Esophagus (tissue), 2 donors: Measurements from ENCODE around the gene GP9. TPM values are rescaled to one million over a fixed set of nuclear protein-coding genes. Genes with fewer than 3 reads are reported as not detected.

Experiments
- H3K27ac ChIP-seq, 2 donors: one replicate each; pipeline ENCODE4 v1.5.1; 2013; ENCODE audit warnings: low read depth in 2 of 2, mild to moderate bottlenecking in 2 of 2, inconsistent platforms in 1 of 2, low read length in 1 of 2, moderate library complexity in 1 of 2
- H3K27me3 ChIP-seq, 2 donors: one replicate each; pipeline ENCODE4 v1.6.1; 2013; ENCODE audit warnings: low read length in 2 of 2, control low read depth in 1 of 2, mild to moderate bottlenecking in 1 of 2; ENCODE audit not compliant: insufficient read depth in 2 of 2, control insufficient read depth in 1 of 2
- H3K36me3 ChIP-seq, 2 donors: one replicate each; pipeline ENCODE4 v1.6.1; 2013; ENCODE audit warnings: low read length in 1 of 2; ENCODE audit not compliant: control insufficient read depth in 2 of 2, insufficient read depth in 2 of 2
- H3K4me1 ChIP-seq, 2 donors: one replicate each; pipeline ENCODE4 v1.6.1; 2013; ENCODE audit warnings: low read length in 1 of 2; ENCODE audit not compliant: control insufficient read depth in 2 of 2, insufficient read depth in 2 of 2
- H3K4me3 ChIP-seq, 2 donors: one replicate each; pipeline ENCODE4 v1.5.1; 2013; ENCODE audit warnings: low read length in 2 of 2, mild to moderate bottlenecking in 2 of 2, low read depth in 1 of 2, moderate library complexity in 1 of 2
- H3K9me3 ChIP-seq, 2 donors: one replicate each; pipeline ENCODE4 v1.6.1; 2013; ENCODE audit warnings: mild to moderate bottlenecking in 2 of 2, low read depth in 1 of 2, low read length in 1 of 2, moderate library complexity in 1 of 2; ENCODE audit not compliant: control insufficient read depth in 2 of 2, insufficient read depth in 1 of 2
- WGBS, 2 donors: extraction: QIAGEN DNeasy Blood & Tissue Kit; methylation state at CpG; one replicate each; pipeline ENCODE4 v1.1.7; 2013; 5-methylcytosine and 5-hydroxymethylcytosine counted together
- polyA plus RNA-seq, 2 donors: library from polyadenylated mRNA; stranded (reverse); fragments of 200-250 nt; gene quantifications; one replicate each; pipeline ENCODE4 v1.2.3, GENCODE V29; 2013
- donor health status: healthy with polysubstance abuse.
- donor health status: Bipolar disorder and iron deficiency.

Gene GP9
- polyA plus RNA-seq, 2 donors = not detected

- Histone ChIP-seq H3K27ac (peak overlapping the region; percentile 27 to 52), H3K36me3 (no peaks in the 10 kb centered on the region), H3K4me1 (peaks cover 5 to 6% of the 10 kb centered on the region in 2 donors), H3K4me3 (peak overlapping the region; percentile 30 to 35), H3K27me3 (no peaks in the 10 kb centered on the region), H3K9me3 (no peaks in the 10 kb centered on the region)
- 4 to 5% methylated on average over 52 to 54 of the region's 54 CpGs for WGBS, 2 donors
These were observed 33.6 kb upstream of the GP9 start for GRCh38 chr3:129026728-129027543.

- Histone ChIP-seq H3K4me3 (peak overlapping the region; percentile 30 to 35), H3K4me1 (peaks cover 5 to 6% of the 10 kb centered on the region in 2 donors), H3K27me3 (no peaks in the 10 kb centered on the region), H3K36me3 (no peaks in the 10 kb centered on the region), H3K9me3 (no peaks in the 10 kb centered on the region), H3K27ac (no peak overlapping the region)
- 75 to 79% methylated on average over 15 of the region's 15 CpGs for WGBS, 2 donors
These were observed 33.1 kb upstream of the GP9 start for GRCh38 chr3:129027544-129027880.

GRCh38 chr3:129028866-129029265, 31.7 kb upstream of the GP9 start:
- Histone ChIP-seq H3K4me3 (no peak overlapping the region), H3K36me3 (no peaks in the 10 kb centered on the region), H3K27ac (no peak overlapping the region), H3K4me1 (peaks cover 5 to 8% of the 10 kb centered on the region in 2 donors), H3K9me3 (no peaks in the 10 kb centered on the region), H3K27me3 (no peaks in the 10 kb centered on the region)
- 88 to 94% methylated on average over 13 of the region's 13 CpGs for WGBS, 2 donors

GRCh38 chr3:129030611-129031010, 30.0 kb upstream of the GP9 start:
- 95% methylated on average over 4 of the region's 4 CpGs for WGBS, 2 donors
- peaks cover 5 to 6% of the 10 kb centered on the region in 2 donors for H3K4me1 ChIP-seq
- H3K36me3 ChIP-seq = no peaks in the 10 kb centered on the region
- H3K27ac ChIP-seq = no peak overlapping the region
- H3K27me3 ChIP-seq = no peaks in the 10 kb centered on the region
- H3K9me3 ChIP-seq = no peaks in the 10 kb centered on the region
- no peak overlapping the region for H3K4me3 ChIP-seq

- Histone ChIP-seq H3K4me1 (peaks cover 5 to 6% of the 10 kb centered on the region in 2 donors), H3K4me3 (no peak overlapping the region), H3K27me3 (no peaks in the 10 kb centered on the region), H3K27ac (no peak overlapping the region), H3K9me3 (no peaks in the 10 kb centered on the region), H3K36me3 (no peaks in the 10 kb centered on the region)
- 70 to 80% methylated on average over 10 of the region's 10 CpGs for WGBS, 2 donors
These were observed 28.9 kb upstream of the GP9 start for GRCh38 chr3:129031476-129032215.

GRCh38 chr3:129032716-129033115, 27.9 kb upstream of the GP9 start:
- no peak overlapping the region for H3K27ac ChIP-seq
- 89 to 92% methylated on average over 14 of the region's 14 CpGs for WGBS, 2 donors
- no peaks in the 10 kb centered on the region for H3K27me3 ChIP-seq
- H3K4me3 ChIP-seq = no peak overlapping the region
- H3K36me3 ChIP-seq = no peaks in the 10 kb centered on the region
- no peaks in the 10 kb centered on the region for H3K9me3 ChIP-seq
- H3K4me1 ChIP-seq = peaks cover 0 to 3% of the 10 kb centered on the region in 2 donors

- no peaks in the 10 kb centered on the region for H3K9me3 ChIP-seq
- H3K27ac ChIP-seq = no peak overlapping the region
- peaks cover 0 to 3% of the 10 kb centered on the region in 2 donors for H3K4me1 ChIP-seq
- 87 to 92% methylated on average over 7 of the region's 7 CpGs for WGBS, 2 donors
- H3K36me3 ChIP-seq = no peaks in the 10 kb centered on the region
- no peak overlapping the region for H3K4me3 ChIP-seq
- no peaks in the 10 kb centered on the region for H3K27me3 ChIP-seq
These were observed 27.4 kb upstream of the GP9 start for GRCh38 chr3:129033151-129033550.

GRCh38 chr3:129033633-129034321, 26.8 kb upstream of the GP9 start:
- Histone ChIP-seq H3K4me1 (peaks cover 0 to 3% of the 10 kb centered on the region in 2 donors), H3K27me3 (no peaks in the 10 kb centered on the region), H3K9me3 (no peaks in the 10 kb centered on the region), H3K4me3 (no peak overlapping the region), H3K27ac (no peak overlapping the region), H3K36me3 (no peaks in the 10 kb centered on the region)
- 89 to 92% methylated on average over 12 of the region's 12 CpGs for WGBS, 2 donors

GRCh38 chr3:129034642-129035041, 25.9 kb upstream of the GP9 start:
- 85 to 90% methylated on average over 6 of the region's 6 CpGs for WGBS, 2 donors
- no peaks in the 10 kb centered on the region for H3K36me3 ChIP-seq

More at GRCh38 chr3:129034642-129035041, 25.9 kb upstream of the GP9 start:
- Histone ChIP-seq H3K4me3 (no peak overlapping the region), H3K27ac (no peak overlapping the region), H3K27me3 (no peaks in the 10 kb centered on the region), H3K9me3 (no peaks in the 10 kb centered on the region), H3K4me1 (peaks cover 0 to 7% of the 10 kb centered on the region in 2 donors)
